ENCODE measurements around the gene PCDHGA10.
"Not testable (repeated sequence)": the region's sequence is repeated elsewhere in the genome, so short reads cannot be mapped to it uniquely, and the experiment has no call there.

Gene PCDHGA10

GRCh38 chr5:141398608-141399007 is 14.2 kb upstream of the PCDHGA10 start:
- FAIRE-seq = no peak

GRCh38 chr5:141399555-141400258 is 13.1 kb upstream of the PCDHGA10 start:
- FAIRE-seq (no peak), DNase-seq (ENCODE audit: insufficient read length, low spot score) (no peak)
- TF ChIP-seq PAX5 (IDR thresholded peaks at IDR 0.05; ENCODE audit: insufficient read depth, low read length, severe bottlenecking) (no peak), POU2F2 (IDR thresholded peaks at IDR 0.05; ENCODE audit: low read depth, low read length) (no peak), POLR2A (IDR thresholded peaks at IDR 0.05; ENCODE audit: low read depth, low read length) (no peak), POLR2AphosphoS5 (IDR thresholded peaks at IDR 0.05; ENCODE audit: low read depth, low read length) (no peak), TAF1 (IDR thresholded peaks at IDR 0.05; ENCODE audit: low read depth, low read length) (no peak), SPI1 (IDR thresholded peaks at IDR 0.05; ENCODE audit: low read depth, low read length) (no peak)

More at GRCh38 chr5:141398608-141399007, 14.2 kb upstream of the PCDHGA10 start:
- no peak for DNase-seq (ENCODE audit: insufficient read length, low spot score)
- TF ChIP-seq POLR2AphosphoS5 (IDR thresholded peaks at IDR 0.05; ENCODE audit: low read depth, low read length) (no peak), POU2F2 (IDR thresholded peaks at IDR 0.05; ENCODE audit: low read depth, low read length) (no peak), POLR2A (IDR thresholded peaks at IDR 0.05; ENCODE audit: low read depth, low read length) (no peak), PAX5 (IDR thresholded peaks at IDR 0.05; ENCODE audit: insufficient read depth, low read length, severe bottlenecking) (no peak), SPI1 (IDR thresholded peaks at IDR 0.05; ENCODE audit: low read depth, low read length) (no peak), TAF1 (IDR thresholded peaks at IDR 0.05; ENCODE audit: low read depth, low read length) (no peak)

- DNase-seq (ENCODE audit: insufficient read length, low spot score) (no peak), FAIRE-seq (no peak)
- TF ChIP-seq TAF1 (IDR thresholded peaks at IDR 0.05; ENCODE audit: low read depth, low read length) (no peak), POU2F2 (IDR thresholded peaks at IDR 0.05; ENCODE audit: low read depth, low read length) (no peak), PAX5 (IDR thresholded peaks at IDR 0.05; ENCODE audit: insufficient read depth, low read length, severe bottlenecking) (no peak), SPI1 (IDR thresholded peaks at IDR 0.05; ENCODE audit: low read depth, low read length) (no peak)
These were observed 10.1 kb upstream of the PCDHGA10 start, which contains the start of gene PCDHGA9 for GRCh38 chr5:141402553-141403243. TSS of gene PCDHGA9 (plus strand) at chr5:141402778. CDS start at chr5:141402953, 175 bp downstream.

- DNase-seq (ENCODE audit: insufficient read length, low spot score) (no peak), FAIRE-seq (no peak)
- TF ChIP-seq TAF1 (IDR thresholded peaks at IDR 0.05; ENCODE audit: low read depth, low read length) = no peak
- no peak for TF ChIP-seq POU2F2 (IDR thresholded peaks at IDR 0.05; ENCODE audit: low read depth, low read length)
- TF ChIP-seq POLR2AphosphoS5 (IDR thresholded peaks at IDR 0.05; ENCODE audit: low read depth, low read length) = no peak
- TF ChIP-seq PAX5 (IDR thresholded peaks at IDR 0.05; ENCODE audit: insufficient read depth, low read length, severe bottlenecking) = no peak
- TF ChIP-seq POLR2A (IDR thresholded peaks at IDR 0.05; ENCODE audit: low read depth, low read length) = no peak
- TF ChIP-seq SPI1 (IDR thresholded peaks at IDR 0.05; ENCODE audit: low read depth, low read length) = no peak
These were observed 9.4 kb upstream of the PCDHGA10 start for GRCh38 chr5:141403387-141403786.

- FAIRE-seq; DNase-seq (ENCODE audit: insufficient read length, low spot score): not testable (repeated sequence)
These were observed 4.8 kb upstream of the PCDHGA10 start, which contains the start of gene PCDHGB6 for GRCh38 chr5:141407790-141408505. TSS of gene PCDHGB6 (plus strand) at chr5:141408021. CDS start at chr5:141408203, 182 bp downstream.

GRCh38 chr5:141409598-141410306 is 3.0 kb upstream of the PCDHGA10 start:
- no peak for DNase-seq (ENCODE audit: insufficient read length, low spot score)
- no peak for FAIRE-seq
- no peak for TF ChIP-seq POLR2A (IDR thresholded peaks at IDR 0.05; ENCODE audit: low read depth, low read length)
- TF ChIP-seq PAX5 (IDR thresholded peaks at IDR 0.05; ENCODE audit: insufficient read depth, low read length, severe bottlenecking) = no peak
- TF ChIP-seq POLR2AphosphoS5 (IDR thresholded peaks at IDR 0.05; ENCODE audit: low read depth, low read length) = no peak
- no peak for TF ChIP-seq SPI1 (IDR thresholded peaks at IDR 0.05; ENCODE audit: low read depth, low read length)
- TF ChIP-seq POU2F2 (IDR thresholded peaks at IDR 0.05; ENCODE audit: low read depth, low read length) = no peak
- no peak for TF ChIP-seq TAF1 (IDR thresholded peaks at IDR 0.05; ENCODE audit: low read depth, low read length)

- TF ChIP-seq TAF1 (IDR thresholded peaks at IDR 0.05; ENCODE audit: low read depth, low read length) (no peak), POLR2AphosphoS5 (IDR thresholded peaks at IDR 0.05; ENCODE audit: low read depth, low read length) (no peak), POLR2A (IDR thresholded peaks at IDR 0.05; ENCODE audit: low read depth, low read length) (no peak), POU2F2 (IDR thresholded peaks at IDR 0.05; ENCODE audit: low read depth, low read length) (no peak), SPI1 (IDR thresholded peaks at IDR 0.05; ENCODE audit: low read depth, low read length) (no peak), PAX5 (IDR thresholded peaks at IDR 0.05; ENCODE audit: insufficient read depth, low read length, severe bottlenecking) (no peak)
- DNase-seq (ENCODE audit: insufficient read length, low spot score) = no peak
- no peak for FAIRE-seq
These were observed 1.2 kb upstream of the PCDHGA10 start for GRCh38 chr5:141411575-141411974.

GRCh38 chr5:141413540-141414069 is 818 bp downstream of the PCDHGA10 start:
- TF ChIP-seq POLR2A (IDR thresholded peaks at IDR 0.05; ENCODE audit: low read depth, low read length) = no peak
- no peak for TF ChIP-seq POLR2AphosphoS5 (IDR thresholded peaks at IDR 0.05; ENCODE audit: low read depth, low read length)
- no peak for TF ChIP-seq TAF1 (IDR thresholded peaks at IDR 0.05; ENCODE audit: low read depth, low read length)
- TF ChIP-seq POU2F2 (IDR thresholded peaks at IDR 0.05; ENCODE audit: low read depth, low read length) = no peak
- no peak for TF ChIP-seq PAX5 (IDR thresholded peaks at IDR 0.05; ENCODE audit: insufficient read depth, low read length, severe bottlenecking)
- TF ChIP-seq SPI1 (IDR thresholded peaks at IDR 0.05; ENCODE audit: low read depth, low read length) = no peak
- FAIRE-seq = peak; percentile 40
- no peak for DNase-seq (ENCODE audit: insufficient read length, low spot score)

- not testable (repeated sequence) for DNase-seq (ENCODE audit: insufficient read length, low spot score); FAIRE-seq
These were observed 1.9 kb downstream of the PCDHGA10 start for GRCh38 chr5:141414548-141415274.

- FAIRE-seq = not testable (repeated sequence)
These were observed 2.5 kb downstream of the PCDHGA10 start for GRCh38 chr5:141415275-141415618.

GRCh38 chr5:141417494-141418172 is 4.8 kb downstream of the PCDHGA10 start, which contains the start of gene PCDHGB7:
TSS of gene PCDHGB7 (plus strand) at chr5:141417677. CDS start at chr5:141417860, 183 bp downstream.
- DNase-seq (ENCODE audit: insufficient read length, low spot score) (peak; percentile 59), FAIRE-seq (peak; percentile 58)

More at GRCh38 chr5:141415275-141415618, 2.5 kb downstream of the PCDHGA10 start:
- DNase-seq (ENCODE audit: insufficient read length, low spot score) = not testable (repeated sequence)
